ENCODE results near the gene STK32B. TPM values are rescaled to one million over a fixed set of nuclear protein-coding genes. Genes with fewer than 3 reads are reported as not detected.

The STK32B gene
- total and polyA plus RNA-seq, 9 of the 15 experiments (the other 6 are each of a cell fraction or from before 2014, with no cell fraction given), result 0.03 to 0.20 (median 0.07) TPM; not detected in 2

DNA sequence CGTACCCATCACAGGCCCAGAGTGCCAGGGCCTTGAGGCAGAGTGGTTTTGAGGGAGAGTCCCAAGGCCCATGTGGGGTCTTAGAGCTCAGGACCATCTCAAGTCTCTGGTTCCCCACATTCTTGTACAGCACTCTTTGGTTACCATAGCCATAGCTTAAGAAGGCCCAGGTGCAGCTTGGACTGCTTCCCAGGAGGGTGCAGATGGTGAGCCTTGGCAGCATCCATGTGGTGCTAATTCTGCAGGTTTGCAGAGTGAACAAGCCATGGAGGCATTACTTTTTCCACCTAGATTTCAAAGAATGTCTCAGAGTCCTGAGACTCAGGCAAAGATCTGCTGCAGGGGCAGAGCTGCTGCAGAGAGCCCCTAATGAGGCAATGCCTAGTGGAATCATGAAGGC lies 171.7 kb downstream of the STK32B start:
- TF ChIP-seq RBM17 (IDR thresholded peaks at IDR 0.05; ENCODE audit: borderline replicate concordance, low read depth, low read length) (no peak), ZNF76 (CRISPR knock-in tag; IDR thresholded peaks at IDR 0.05; ENCODE audit: borderline replicate concordance) (no peak), ZKSCAN1 (IDR thresholded peaks at IDR 0.05; ENCODE audit: low read depth, low read length) (no peak), DNMT1 (IDR thresholded peaks at IDR 0.05) (no peak), RBFOX2 (IDR thresholded peaks at IDR 0.05; ENCODE audit: low read depth, low read length) (no peak), TFAM (CRISPR knock-in tag; conservative IDR thresholded peaks at IDR 0.05) (no peak), PHB (CRISPR knock-in tag; IDR thresholded peaks at IDR 0.05) (no peak), CC2D1A (IDR thresholded peaks at IDR 0.05) (no peak), GATAD2B (IDR thresholded peaks at IDR 0.05; ENCODE audit: borderline replicate concordance) (no peak), FOXM1 (IDR thresholded peaks at IDR 0.05; ENCODE audit: low read depth) (no peak), FOXM1 (CRISPR knock-in tag; IDR thresholded peaks at IDR 0.05; ENCODE audit: low read depth) (no peak), PRDM10 (IDR thresholded peaks at IDR 0.05; ENCODE audit: partially characterized antibody) (no peak), RCOR1 (IDR thresholded peaks at IDR 0.05; ENCODE audit: borderline replicate concordance in 1 of 2, low read depth in 2 of 2, low read length in 2 of 2) (no peak), ZNF57 (CRISPR knock-in tag; IDR thresholded peaks at IDR 0.05) (no peak)
- no TSS peak for BruUV-seq (replicated peaks)
- Histone ChIP-seq H3K9me3 (replicated peaks; ENCODE audit: control insufficient read depth, insufficient read depth, low read depth, low read length) (no peaks in the 10 kb centered on the region), H4K20me1 (replicated peaks; ENCODE audit: control insufficient read depth, insufficient read depth, low read length) (no peaks in the 10 kb centered on the region), H3K4me2 (ENCODE audit: insufficient read depth, low read length) (no peak overlapping the region), H3K4me1 (replicated peaks in 1 of 2; ENCODE audit: control insufficient read depth in 2 of 2, insufficient read depth in 2 of 2, low read length in 2 of 2) (no peaks in the 10 kb centered on the region), H3K36me3 (ENCODE audit: control insufficient read depth, insufficient read depth, low read length) (no peaks in the 10 kb centered on the region), H3K9me1 (ENCODE audit: control insufficient read depth, insufficient read depth, low read length) (no peaks in the 10 kb centered on the region), H3K27me3 (ENCODE audit: control insufficient read depth in 2 of 2, insufficient read depth in 2 of 2, low read length in 2 of 2) (no peaks in the 10 kb centered on the region), H3K9ac (ENCODE audit: insufficient read depth in 1 of 2, low read depth in 2 of 2, low read length in 2 of 2) (no peak overlapping the region), H3K4me3 (no peak overlapping the region), H3K27ac (ENCODE audit: extremely low read depth, low read depth, low read length) (no peak overlapping the region), H2AFZ (ENCODE audit: low read depth, low read length) (no peak overlapping the region), H3K79me2 (ENCODE audit: control insufficient read depth, insufficient read depth, low read length) (no peaks in the 10 kb centered on the region)
- in situ Hi-C loops (cut with MboI), result no loop called here
- intact Hi-C loops (cut with micrococcal nuclease), result no loop called here
- POLR2A ChIA-PET, result no interaction called here
- CTCF ChIA-PET (ENCODE audit: low intra/inter-chr PET ratio), result no interaction called here
- 0% methylated on average over 1 of the region's 1 CpG for WGBS (ENCODE audit: insufficient coverage, low coverage, missing lambda C conversion rate)
- no peak for FAIRE-seq
- DNase-seq (ENCODE audit: extremely low read depth in 1 of 4, low spot score in 3 of 4), result no peak
- ATAC-seq, result no peak
